GM10248 (cell line): ENCODE results near the gene OBSCN.

Experiments
- CTCF ChIA-PET: fragments of 300-600 bp; sonication (Branson Sonifier 250); formaldehyde crosslinking; extraction: SDS; loops from one replicate; lab custom pipeline; 2021; ENCODE audit warnings: antibody characterized with exemption; lab: Yijun Ruan, JAX
- POLR2A ChIA-PET: fragments of 350-650 bp; sonication (Branson Sonifier 250); formaldehyde crosslinking; extraction: SDS; loops from one replicate; lab custom pipeline; 2020; ENCODE audit warnings: antibody characterized with exemption; lab: Yijun Ruan, JAX
- DNase-seq: peaks from one replicate; pipeline ENCODE4 v3.0.0; 2012; ENCODE audit errors: extremely low spot score
- TF ChIP-seq, protein P1 (sequence below): IDR thresholded peaks from 2 replicates; pipeline ENCODE4 v1.5.1; 2012; ENCODE audit warnings: mild to moderate bottlenecking, low read depth; ENCODE audit errors: extremely low read depth, missing control alignments, control extremely low read depth

The OBSCN gene

DNA sequence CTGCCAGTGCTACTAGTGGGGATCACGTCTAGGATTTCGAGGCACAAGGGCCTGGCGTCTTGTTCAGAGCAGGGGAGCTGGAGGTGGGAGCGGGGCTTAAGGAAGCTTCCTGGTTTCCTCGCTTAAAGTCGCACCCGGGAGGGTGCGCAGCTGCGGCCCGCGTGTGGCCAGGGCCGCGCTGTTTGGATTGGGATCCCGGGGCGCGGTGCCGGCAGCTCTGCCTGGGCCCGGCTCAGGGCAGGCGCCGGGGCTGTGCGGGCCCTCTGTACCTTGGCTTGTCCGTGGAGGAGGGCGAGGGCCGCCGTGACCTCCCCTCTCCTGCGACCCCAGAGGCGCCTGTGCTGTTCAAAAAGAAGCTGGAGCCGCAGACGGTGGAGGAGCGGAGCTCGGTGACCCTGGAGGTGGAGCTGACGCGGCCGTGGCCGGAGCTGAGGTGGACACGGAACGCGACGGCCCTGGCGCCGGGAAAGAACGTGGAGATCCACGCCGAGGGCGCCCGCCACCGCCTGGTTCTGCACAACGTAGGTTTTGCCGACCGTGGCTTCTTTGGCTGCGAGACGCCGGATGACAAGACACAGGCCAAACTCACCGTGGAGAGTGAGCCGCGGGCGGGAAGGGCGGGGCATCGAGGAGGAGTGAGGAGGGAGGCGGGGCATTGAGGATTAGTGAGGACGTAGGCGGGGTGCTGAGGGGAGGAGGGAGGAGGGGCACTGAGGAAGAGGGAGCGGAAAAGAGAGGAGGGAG, 67.8 kb downstream of the OBSCN start:
- POLR2A ChIA-PET: no interaction called here
- CTCF ChIA-PET: interaction anchor here (1.3 kb wide), 1 partner anchor 110 kb away, joined by 3 read pairs; the partner anchor contains the start of gene IBA57
- TF ChIP-seq, protein P1, sequence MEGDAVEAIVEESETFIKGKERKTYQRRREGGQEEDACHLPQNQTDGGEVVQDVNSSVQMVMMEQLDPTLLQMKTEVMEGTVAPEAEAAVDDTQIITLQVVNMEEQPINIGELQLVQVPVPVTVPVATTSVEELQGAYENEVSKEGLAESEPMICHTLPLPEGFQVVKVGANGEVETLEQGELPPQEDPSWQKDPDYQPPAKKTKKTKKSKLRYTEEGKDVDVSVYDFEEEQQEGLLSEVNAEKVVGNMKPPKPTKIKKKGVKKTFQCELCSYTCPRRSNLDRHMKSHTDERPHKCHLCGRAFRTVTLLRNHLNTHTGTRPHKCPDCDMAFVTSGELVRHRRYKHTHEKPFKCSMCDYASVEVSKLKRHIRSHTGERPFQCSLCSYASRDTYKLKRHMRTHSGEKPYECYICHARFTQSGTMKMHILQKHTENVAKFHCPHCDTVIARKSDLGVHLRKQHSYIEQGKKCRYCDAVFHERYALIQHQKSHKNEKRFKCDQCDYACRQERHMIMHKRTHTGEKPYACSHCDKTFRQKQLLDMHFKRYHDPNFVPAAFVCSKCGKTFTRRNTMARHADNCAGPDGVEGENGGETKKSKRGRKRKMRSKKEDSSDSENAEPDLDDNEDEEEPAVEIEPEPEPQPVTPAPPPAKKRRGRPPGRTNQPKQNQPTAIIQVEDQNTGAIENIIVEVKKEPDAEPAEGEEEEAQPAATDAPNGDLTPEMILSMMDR: no peak
- DNase-seq: peak; percentile 83

DNA sequence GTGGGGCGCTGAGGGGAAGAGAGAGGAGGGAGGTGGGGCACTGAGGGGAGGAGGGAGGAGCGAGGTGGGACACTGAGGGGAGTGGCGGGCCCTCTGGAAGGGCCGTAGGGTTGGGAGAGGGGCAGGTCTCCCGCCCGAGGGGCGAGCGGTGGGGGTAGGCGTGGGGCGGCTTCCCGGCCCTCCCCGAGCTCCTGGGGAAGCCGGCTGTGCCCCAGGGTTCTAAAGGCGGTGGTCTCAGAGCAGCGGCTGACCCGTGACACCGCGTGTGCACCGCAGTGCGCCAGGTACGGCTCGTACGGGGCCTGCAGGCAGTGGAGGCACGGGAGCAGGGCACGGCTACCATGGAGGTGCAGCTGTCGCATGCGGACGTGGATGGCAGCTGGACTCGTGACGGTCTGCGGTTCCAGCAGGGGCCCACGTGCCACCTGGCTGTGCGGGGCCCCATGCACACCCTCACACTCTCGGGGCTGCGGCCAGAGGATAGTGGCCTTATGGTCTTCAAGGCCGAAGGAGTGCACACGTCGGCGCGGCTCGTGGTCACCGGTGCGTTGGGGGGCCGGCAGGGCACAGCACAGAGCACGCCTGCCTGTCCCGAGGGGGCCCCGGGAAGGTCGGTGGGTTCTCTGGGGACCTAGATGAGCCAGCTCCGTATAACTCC, 68.5 kb downstream of the OBSCN start:
- ChIA-PET POLR2A (no interaction called here), CTCF (interaction anchor here (1.3 kb wide), 1 partner anchor 110 kb away, joined by 3 read pairs; the partner anchor contains the start of gene IBA57)
- TF ChIP-seq, protein P1: no peak
- no peak for DNase-seq

DNA sequence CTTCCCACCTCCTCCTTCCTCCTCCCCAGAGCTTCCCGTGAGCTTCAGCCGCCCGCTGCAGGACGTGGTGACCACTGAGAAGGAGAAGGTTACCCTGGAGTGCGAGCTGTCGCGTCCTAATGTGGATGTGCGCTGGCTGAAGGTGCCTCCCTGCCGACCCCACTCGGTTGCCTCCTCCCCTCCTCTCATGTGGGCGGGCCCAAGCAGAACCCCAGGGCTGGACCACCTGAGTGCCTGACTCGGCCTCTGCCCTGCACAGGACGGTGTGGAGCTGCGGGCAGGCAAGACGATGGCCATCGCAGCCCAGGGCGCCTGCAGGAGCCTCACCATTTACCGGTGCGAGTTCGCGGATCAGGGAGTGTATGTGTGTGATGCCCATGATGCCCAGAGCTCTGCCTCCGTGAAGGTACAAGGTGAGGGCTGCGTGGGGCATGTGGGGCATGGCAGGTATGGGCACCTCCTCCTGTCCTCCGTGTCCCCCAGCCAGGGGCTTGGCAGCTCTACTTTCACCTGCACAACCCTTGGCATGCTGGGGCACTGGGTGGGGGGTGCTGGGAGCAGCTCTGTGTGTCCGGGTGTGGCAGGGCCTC, 69.2 kb downstream of the OBSCN start:
- CTCF ChIA-PET: interaction anchor here (1.0 kb wide), 1 partner anchor 20 kb away, joined by 3 read pairs; no protein-coding TSS in a partner anchor
- POLR2A ChIA-PET: no interaction called here
- no peak for DNase-seq
- TF ChIP-seq, protein P1: no peak

DNA sequence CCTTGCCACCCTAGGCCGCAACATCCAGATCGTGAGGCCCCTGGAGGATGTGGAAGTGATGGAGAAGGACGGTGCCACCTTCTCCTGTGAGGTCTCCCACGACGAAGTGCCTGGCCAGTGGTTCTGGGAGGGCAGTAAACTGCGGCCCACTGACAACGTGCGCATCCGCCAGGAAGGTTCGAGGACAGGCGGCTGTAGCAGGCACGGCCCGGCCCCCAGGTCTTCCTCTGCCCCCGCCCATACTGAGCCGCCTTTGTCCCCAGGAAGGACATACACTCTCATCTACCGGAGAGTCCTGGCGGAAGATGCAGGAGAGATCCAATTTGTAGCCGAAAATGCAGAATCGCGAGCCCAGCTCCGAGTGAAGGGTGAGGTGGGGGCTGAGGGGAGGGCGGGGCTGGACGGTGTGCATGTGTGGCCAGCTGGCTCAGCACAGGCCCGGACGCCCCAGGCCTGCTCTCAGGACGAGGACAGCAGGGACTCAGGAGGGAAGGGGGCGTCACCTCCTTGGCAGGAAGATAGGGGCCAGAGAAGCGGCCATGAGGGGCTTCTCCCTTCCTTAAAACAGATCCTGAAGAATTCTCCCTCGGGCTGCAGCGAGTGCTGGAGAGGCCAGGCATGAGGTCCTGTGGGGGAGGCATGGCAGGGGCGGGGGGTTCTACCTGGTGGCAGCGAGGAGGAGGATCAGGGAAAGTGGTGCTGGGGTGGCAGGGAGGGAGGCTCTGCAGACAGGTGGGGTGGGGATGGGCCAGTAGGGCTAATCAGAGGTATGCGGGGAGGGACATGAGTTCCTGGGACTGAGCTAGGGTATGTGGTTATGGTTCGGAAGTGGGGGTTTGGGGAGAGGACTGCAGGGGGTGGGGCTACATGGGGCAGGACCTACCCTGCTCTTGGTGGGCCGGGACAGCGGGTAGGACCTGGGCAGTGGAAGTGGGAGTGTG, 69.9 kb downstream of the OBSCN start:
- CTCF ChIA-PET: interaction anchor here (1.0 kb wide), 1 partner anchor 21 kb away, joined by 3 read pairs; no protein-coding TSS in a partner anchor
- TF ChIP-seq, protein P1: no peak
- no peak for DNase-seq
- POLR2A ChIA-PET: no interaction called here

DNA sequence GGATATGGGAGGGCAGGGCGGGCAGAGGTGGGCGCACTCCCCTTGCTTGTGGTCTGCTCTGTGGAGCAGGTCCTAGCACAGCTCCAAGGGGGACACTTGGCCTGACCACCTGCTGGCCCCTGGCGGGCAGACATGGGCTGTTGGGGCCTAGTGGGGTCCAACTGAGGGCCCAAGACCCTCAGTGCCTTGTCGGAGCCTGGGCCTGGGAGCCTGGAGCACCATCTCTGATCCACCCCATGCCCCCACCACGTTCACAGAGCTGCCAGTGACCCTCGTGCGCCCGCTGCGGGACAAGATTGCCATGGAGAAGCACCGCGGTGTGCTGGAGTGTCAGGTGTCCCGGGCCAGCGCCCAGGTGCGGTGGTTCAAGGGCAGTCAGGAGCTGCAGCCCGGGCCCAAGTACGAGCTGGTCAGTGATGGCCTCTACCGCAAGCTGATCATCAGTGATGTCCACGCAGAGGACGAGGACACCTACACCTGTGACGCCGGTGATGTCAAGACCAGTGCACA, 70.6 kb downstream of the OBSCN start:
- POLR2A ChIA-PET: no interaction called here
- no peak for DNase-seq
- TF ChIP-seq, protein P1: no peak
- CTCF ChIA-PET: no interaction called here
